ENCODE measurements around the gene CRYZL1. TPM values are rescaled to one million over a fixed set of nuclear protein-coding genes. Genes with fewer than 3 reads are reported as not detected.

The CRYZL1 gene
- total RNA-seq, 2 experiments from 2014 or later: 28.6 to 30.5 TPM

- ChIA-PET POLR2A (no interaction called here), CTCF (no interaction called here)
- intact Hi-C loops (cut with DNase I, micrococcal nuclease): no loop called here
- Histone ChIP-seq H3K9me3 (ENCODE audit: control insufficient read depth in 1 of 2, insufficient read depth in 1 of 2, low read length in 2 of 2) (no peaks in the 10 kb centered on the region), H3K36me3 (ENCODE audit: insufficient read depth, low read length) (no peaks in the 10 kb centered on the region), H3K27ac (ENCODE audit: low read depth in 1 of 2, low read length in 2 of 2) (no peak overlapping the region), H3K27me3 (ENCODE audit: control insufficient read depth in 1 of 2, insufficient read depth in 2 of 2, low read length in 2 of 2) (no peaks in the 10 kb centered on the region), H3K4me1 (ENCODE audit: insufficient read depth, low read length) (no peaks in the 10 kb centered on the region), H3K4me3 (ENCODE audit: low read length) (no peak overlapping the region)
- TF ChIP-seq CTCF (IDR thresholded peaks at IDR 0.05): no peak
- no peak for DNase-seq
- H3K36me3 Mint-ChIP-seq (ENCODE audit: low read depth): no peaks in the 10 kb centered on the region
- H3K9me3 Mint-ChIP-seq: no peaks in the 10 kb centered on the region
- no peaks in the 10 kb centered on the region for H3K27me3 Mint-ChIP-seq
- no peak for ATAC-seq (ENCODE audit: poor library complexity)
- no peak overlapping the region for H3K27ac Mint-ChIP-seq
- no peaks in the 10 kb centered on the region for H3K4me1 Mint-ChIP-seq (ENCODE audit: low read depth)
- no peak overlapping the region for H3K4me3 Mint-ChIP-seq
Measured at GRCh38 chr21:33654412-33654811, 12.9 kb upstream of the CRYZL1 start.

GRCh38 chr21:33651965-33652680 lies 10.6 kb upstream of the CRYZL1 start:
- CTCF ChIA-PET: no interaction called here
- no peak overlapping the region for H3K27ac ChIP-seq (ENCODE audit: low read depth in 1 of 2, low read length in 2 of 2)
- no peaks in the 10 kb centered on the region for H3K4me1 ChIP-seq (ENCODE audit: insufficient read depth, low read length)
- DNase-seq (no peak), ATAC-seq (ENCODE audit: poor library complexity) (no peak)
- no peaks in the 10 kb centered on the region for H3K36me3 ChIP-seq (ENCODE audit: insufficient read depth, low read length)
- POLR2A ChIA-PET: no interaction called here
- intact Hi-C loops (cut with DNase I, micrococcal nuclease): no loop called here
- H3K27me3 Mint-ChIP-seq: no peaks in the 10 kb centered on the region
- no peaks in the 10 kb centered on the region for H3K4me1 Mint-ChIP-seq (ENCODE audit: low read depth)
- no peaks in the 10 kb centered on the region for H3K9me3 ChIP-seq (ENCODE audit: control insufficient read depth in 1 of 2, insufficient read depth in 1 of 2, low read length in 2 of 2)
- no peak overlapping the region for H3K27ac Mint-ChIP-seq
- no peaks in the 10 kb centered on the region for H3K9me3 Mint-ChIP-seq
- no peak for TF ChIP-seq CTCF (IDR thresholded peaks at IDR 0.05)
- no peaks in the 10 kb centered on the region for H3K36me3 Mint-ChIP-seq (ENCODE audit: low read depth)
- no peak overlapping the region for H3K4me3 Mint-ChIP-seq
- no peak overlapping the region for H3K4me3 ChIP-seq (ENCODE audit: low read length)
- no peaks in the 10 kb centered on the region for H3K27me3 ChIP-seq (ENCODE audit: control insufficient read depth in 1 of 2, insufficient read depth in 2 of 2, low read length in 2 of 2)

GRCh38 chr21:33650929-33651509 lies 9.5 kb upstream of the CRYZL1 start:
- no peak overlapping the region for H3K4me3 Mint-ChIP-seq
- DNase-seq: no peak
- H3K4me1 Mint-ChIP-seq (ENCODE audit: low read depth): no peaks in the 10 kb centered on the region
- no peaks in the 10 kb centered on the region for H3K36me3 ChIP-seq (ENCODE audit: insufficient read depth, low read length)
- H3K9me3 Mint-ChIP-seq: no peaks in the 10 kb centered on the region
- ChIA-PET POLR2A (no interaction called here), CTCF (no interaction called here)
- intact Hi-C loops (cut with DNase I, micrococcal nuclease): no loop called here
- H3K4me1 ChIP-seq (ENCODE audit: insufficient read depth, low read length): no peaks in the 10 kb centered on the region
- H3K36me3 Mint-ChIP-seq (ENCODE audit: low read depth): no peaks in the 10 kb centered on the region
- no peak for TF ChIP-seq CTCF (IDR thresholded peaks at IDR 0.05)
- no peak overlapping the region for H3K4me3 ChIP-seq (ENCODE audit: low read length)
- no peak overlapping the region for H3K27ac ChIP-seq (ENCODE audit: low read depth in 1 of 2, low read length in 2 of 2)
- no peaks in the 10 kb centered on the region for H3K9me3 ChIP-seq (ENCODE audit: control insufficient read depth in 1 of 2, insufficient read depth in 1 of 2, low read length in 2 of 2)
- H3K27me3 Mint-ChIP-seq: no peaks in the 10 kb centered on the region
- H3K27ac Mint-ChIP-seq: no peak overlapping the region
- ATAC-seq (ENCODE audit: poor library complexity): no peak
- no peaks in the 10 kb centered on the region for H3K27me3 ChIP-seq (ENCODE audit: control insufficient read depth in 1 of 2, insufficient read depth in 2 of 2, low read length in 2 of 2)
